Heart left ventricle (tissue), 13 donors: ENCODE data around the gene MEI1.

Experiments
- CTCF ChIP-seq, 12 donors: fragments of 200-600 bp; sonication (generic) in 4 of 12; IDR thresholded peaks; one replicate each; pipeline versions ENCODE4 v1.5.0 to v1.8.0; 2018 to 2022; ENCODE audit warnings: antibody characterized with exemption in 12 of 12, mild to moderate bottlenecking in 5 of 12
- POLR2A ChIP-seq, 2 donors: fragments of 450-650 bp; IDR thresholded peaks; one replicate each; pipeline ENCODE4 v1.6.1; 2017; ENCODE audit warnings: antibody characterized with exemption in 2 of 2, mild to moderate bottlenecking in 2 of 2, moderate library complexity in 2 of 2
- donor health status: ischemic (EF 13 %, LVEDD 7.1; RV severe dilation, severe dysfunction).
- donor health status: DM: no; HTN: yes; CAD: no.
- donor health status: DM: no; HTN: no; CAD: no.
- donor health status: ischemic (EF 25% LVEDD 6.9; RV normal size, moderate dysfunction).
- donor health status: ischemic (EF 25% LVEDD 5.7; RV mildly dilated, moderate dysfunction).
- donor health status: ischemic (EF 35%, LVEDD 5.7; RV mildly dilated, moderate dysfunction).
- donor health status: nonischemic (EF 11% LVEDD 7.7; RV severe dilation, severe dysfunction).
- donor health status: DM: yes; HTN: yes; CAD: no.
- donor health status: PGD.
- donor health status: ischemic (EF 29% LVEDD 5.4; RV normal size, mild dysfunction).
- donor health status: nonischemic (EF 23%, LVEDD 6.1; RV moderate dilation, normal function).

DNA sequence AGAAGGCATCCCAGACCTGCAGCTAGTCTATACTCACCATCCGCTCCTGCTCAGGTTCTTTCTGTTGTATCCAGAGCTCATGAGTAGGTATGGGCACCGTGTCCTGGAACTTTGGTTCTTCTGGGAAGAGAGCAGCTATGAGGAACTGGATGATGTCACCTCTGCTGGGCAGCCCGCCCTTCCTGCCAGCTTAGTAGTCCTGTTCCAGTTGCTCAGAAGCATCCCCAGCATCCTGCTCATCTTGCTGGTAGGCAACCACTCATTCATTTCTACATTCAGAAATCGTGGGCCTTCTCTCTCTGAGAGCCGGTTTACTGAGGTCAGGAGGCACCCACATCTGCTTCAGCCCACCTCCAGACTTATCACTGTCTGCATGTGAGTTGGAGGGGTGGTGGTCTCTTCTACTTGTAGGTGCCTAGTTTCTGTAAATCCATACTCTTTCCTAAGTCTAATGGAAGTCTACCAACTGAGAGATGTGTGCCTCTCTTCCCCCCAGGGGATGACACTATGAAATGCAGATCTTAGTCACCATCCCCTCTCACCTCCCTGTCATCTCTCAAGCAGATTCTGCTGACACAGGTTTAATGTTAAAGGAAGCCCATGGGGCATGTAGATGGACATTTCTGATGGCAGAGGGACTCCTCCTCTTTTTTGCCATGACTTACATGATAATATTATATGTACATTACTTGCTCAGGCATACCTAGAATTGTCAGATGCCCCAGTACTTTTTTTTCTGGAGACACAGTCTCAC lies 71.6 kb downstream of the MEI1 start:
- TF ChIP-seq CTCF (IDR thresholded peaks at IDR 0.05) (no peak), POLR2A (IDR thresholded peaks at IDR 0.05) (no peak)
